ENCODE measurements around the gene TBC1D24. TPM values are rescaled to one million over a fixed set of nuclear protein-coding genes. Genes with fewer than 3 reads are reported as not detected.
"Not testable (repeated sequence)": the region's sequence is repeated elsewhere in the genome, so short reads cannot be mapped to it uniquely, and the experiment has no call there.

Gene TBC1D24
- total RNA-seq, 1 donor: 11.9 TPM

DNA sequence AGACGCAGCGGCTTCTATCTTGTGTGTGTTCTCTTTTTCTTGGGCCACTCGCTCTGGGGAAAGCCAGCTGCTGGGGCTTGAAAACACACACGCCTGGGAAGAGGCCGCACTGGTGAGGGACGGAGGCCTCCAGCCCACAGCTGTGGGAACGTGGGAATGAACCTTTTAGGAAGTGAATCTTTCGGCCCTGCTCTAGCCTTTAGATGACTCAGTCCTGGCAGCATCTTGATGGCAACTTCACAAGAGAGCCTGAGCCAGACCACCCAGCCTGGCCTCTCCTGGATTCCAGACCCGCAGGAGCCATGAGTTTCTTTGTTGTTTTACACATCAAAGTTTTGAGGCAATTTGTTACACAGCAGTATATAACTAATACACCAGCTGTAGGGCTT is 60.7 kb downstream of the TBC1D24 start:
- peak; percentile 94 for DNase-seq (ENCODE audit: low read depth)
- no peak overlapping the region for H3K4me3 ChIP-seq (ENCODE audit: low read depth, low read length)
- TF ChIP-seq, protein P1, sequence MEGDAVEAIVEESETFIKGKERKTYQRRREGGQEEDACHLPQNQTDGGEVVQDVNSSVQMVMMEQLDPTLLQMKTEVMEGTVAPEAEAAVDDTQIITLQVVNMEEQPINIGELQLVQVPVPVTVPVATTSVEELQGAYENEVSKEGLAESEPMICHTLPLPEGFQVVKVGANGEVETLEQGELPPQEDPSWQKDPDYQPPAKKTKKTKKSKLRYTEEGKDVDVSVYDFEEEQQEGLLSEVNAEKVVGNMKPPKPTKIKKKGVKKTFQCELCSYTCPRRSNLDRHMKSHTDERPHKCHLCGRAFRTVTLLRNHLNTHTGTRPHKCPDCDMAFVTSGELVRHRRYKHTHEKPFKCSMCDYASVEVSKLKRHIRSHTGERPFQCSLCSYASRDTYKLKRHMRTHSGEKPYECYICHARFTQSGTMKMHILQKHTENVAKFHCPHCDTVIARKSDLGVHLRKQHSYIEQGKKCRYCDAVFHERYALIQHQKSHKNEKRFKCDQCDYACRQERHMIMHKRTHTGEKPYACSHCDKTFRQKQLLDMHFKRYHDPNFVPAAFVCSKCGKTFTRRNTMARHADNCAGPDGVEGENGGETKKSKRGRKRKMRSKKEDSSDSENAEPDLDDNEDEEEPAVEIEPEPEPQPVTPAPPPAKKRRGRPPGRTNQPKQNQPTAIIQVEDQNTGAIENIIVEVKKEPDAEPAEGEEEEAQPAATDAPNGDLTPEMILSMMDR (IDR thresholded peaks at IDR 0.05; ENCODE audit: insufficient read depth, low read length): no peak

DNA sequence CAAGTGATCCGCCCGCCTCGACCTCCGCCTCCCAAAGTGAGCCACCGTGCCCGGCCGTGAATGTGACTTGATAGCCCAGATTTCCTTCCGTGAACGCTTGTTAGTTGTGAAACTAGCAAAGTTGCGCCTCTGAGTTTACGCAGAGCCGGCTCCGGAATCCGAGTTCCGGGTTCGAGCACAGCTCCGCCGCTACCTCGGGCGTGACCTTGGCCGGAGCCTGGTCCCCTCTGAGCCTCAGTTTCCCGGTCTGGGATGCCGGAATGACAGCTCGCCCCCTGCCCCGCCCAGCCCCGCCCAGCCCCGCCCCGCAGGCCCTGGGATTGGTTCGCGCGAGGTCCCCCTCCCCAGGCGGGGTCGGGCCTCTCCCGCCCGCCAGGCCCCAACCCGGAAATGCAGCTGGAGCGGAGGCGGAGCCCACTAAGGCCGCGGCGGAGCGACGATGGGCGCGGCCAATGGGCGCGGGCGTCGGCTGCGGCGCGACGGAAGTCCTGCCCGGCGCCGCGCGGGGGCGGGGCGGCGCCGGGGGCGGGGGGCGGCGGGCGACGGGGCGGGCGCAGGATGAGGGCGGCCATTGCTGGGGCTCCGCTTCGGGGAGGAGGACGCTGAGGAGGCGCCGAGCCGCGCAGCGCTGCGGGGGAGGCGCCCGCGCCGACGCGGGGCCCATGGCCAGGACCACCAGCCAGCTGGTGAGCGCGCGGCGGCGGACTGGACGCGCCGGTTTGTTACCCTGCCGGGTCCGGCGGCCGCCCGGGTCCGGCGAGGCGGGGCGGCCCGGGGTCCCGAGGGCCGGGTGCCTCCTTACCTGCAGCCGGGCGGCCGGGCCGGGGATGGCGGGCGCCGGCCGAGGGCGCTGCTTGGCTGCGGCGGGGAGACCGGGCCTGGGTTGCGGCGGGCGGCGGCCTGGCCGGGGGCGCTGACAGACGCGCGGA is 62.8 kb downstream of the TBC1D24 start, which contains the start of gene PDPK1:
Gene PDPK1, plus strand, starts transcription at position 571 of the 929 bp plus-strand sequence. Its CDS starts 92 bp downstream, at position 663.
- peak within 1 kb of the TSS; percentile 76 for H3K4me3 ChIP-seq (ENCODE audit: low read depth, low read length)
- TF ChIP-seq, protein P1 (IDR thresholded peaks at IDR 0.05; ENCODE audit: insufficient read depth, low read length): no peak
- peak; percentile 90 for DNase-seq (ENCODE audit: low read depth)

DNA sequence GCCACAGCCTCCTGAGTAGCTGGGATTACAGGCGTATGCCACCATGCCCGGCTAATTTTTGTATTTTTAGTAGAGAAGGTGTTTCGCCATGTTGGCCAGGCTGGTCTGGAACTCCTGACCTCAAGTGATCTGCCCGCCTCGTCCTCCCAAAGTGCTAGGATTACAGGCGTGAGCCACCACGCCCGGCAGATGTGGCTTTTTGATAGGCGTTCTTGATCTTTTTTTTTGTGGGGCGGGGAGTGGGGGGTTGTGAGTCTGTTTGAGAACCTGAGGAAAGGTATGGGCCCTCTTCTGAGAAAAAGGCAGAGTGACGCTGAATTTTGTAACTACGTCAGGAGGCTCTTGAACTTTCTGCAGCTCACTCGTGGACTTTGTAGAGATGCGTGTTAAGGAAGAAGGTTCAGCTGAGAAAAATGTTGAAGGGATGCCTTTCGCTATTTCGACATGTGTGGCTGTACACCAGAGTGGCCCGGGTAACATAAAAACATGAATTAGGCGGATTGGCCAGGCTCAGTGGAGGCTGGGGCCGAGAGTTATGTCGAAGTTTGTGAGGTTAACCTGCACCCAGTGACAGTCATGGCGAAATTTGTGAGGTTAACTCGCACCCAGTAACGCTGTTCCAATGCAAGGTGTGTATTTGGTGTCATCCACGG is 64.4 kb downstream of the TBC1D24 start:
- DNase-seq (ENCODE audit: low read depth): not testable (repeated sequence)
- H3K4me3 ChIP-seq (ENCODE audit: low read depth, low read length): peak overlapping the region; percentile 64

DNA sequence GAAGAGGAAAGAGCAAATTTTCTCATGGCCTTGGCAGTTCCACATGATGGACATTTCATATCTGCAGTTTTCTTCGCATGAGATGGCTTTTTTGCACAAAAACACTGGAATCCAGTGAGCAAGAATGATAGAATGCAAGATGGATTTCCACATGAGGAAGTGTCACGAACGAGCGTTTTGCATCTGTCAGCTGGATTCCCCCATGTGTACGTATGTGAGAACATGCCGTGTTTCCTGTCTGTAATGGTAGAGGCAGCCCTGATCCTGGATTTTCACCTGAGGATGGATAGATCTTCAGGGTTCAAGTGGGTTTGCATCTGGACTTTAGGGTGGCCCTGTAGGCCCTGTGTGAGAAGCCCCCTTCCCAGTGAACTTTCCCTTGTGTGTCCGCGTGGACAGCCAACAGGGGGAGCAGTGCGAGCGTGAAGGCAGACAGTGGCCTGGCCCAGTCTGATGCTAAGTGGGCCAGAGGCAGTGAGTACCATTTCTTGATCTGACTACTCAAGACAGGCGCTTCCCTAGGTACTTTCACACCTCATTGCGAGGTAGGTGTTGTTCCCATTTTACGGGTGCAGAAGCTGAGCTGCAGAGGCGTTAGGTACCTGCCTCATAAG is 65.0 kb downstream of the TBC1D24 start:
- H3K4me3 ChIP-seq (ENCODE audit: low read depth, low read length): not testable (repeated sequence)
- TF ChIP-seq, protein P1 (IDR thresholded peaks at IDR 0.05; ENCODE audit: insufficient read depth, low read length): peak; percentile 59
- peak; percentile 42 for DNase-seq (ENCODE audit: low read depth)

DNA sequence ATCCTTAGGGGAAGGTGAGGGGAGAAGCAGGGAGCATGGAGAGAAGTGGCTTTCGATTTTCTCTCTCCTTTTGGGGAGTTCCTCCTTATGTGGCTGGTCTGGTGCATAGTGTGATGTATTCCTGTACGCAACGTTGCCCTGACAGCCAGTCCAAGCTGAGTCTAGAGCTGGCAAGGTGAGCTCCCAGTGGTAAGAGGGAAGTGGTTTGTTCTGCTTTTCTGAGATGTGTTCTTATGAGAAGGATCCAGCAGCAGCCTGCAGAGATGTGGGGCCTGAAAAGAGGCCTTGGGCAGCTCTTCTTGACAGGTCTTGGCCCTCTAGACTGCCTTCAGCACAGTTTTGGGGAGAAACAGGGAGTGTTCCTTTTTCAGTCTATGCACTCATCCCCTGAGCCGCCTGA is 66.0 kb downstream of the TBC1D24 start:
- not testable (repeated sequence) for H3K4me3 ChIP-seq (ENCODE audit: low read depth, low read length); DNase-seq (ENCODE audit: low read depth)

DNA sequence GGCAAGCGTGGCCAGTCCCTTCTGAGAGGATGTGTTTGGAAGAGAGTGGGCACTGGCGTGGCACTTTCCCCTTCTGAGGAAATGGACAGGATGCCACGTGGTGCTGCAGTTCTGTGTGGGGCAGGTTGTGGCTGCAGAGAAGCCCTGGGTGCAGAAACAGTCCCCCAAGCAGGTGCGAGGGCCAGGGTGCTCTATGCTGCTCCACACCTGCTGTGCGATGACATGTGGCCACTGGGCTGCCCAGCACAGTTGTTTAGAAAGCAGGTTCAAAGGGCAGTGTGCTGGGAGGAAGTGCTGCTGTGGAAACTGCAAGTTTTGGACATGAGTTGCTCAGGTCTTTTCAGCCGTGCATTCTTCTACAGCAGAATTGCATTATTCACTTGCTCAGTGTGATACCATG is 66.5 kb downstream of the TBC1D24 start:
- DNase-seq (ENCODE audit: low read depth); H3K4me3 ChIP-seq (ENCODE audit: low read depth, low read length): not testable (repeated sequence)

DNA sequence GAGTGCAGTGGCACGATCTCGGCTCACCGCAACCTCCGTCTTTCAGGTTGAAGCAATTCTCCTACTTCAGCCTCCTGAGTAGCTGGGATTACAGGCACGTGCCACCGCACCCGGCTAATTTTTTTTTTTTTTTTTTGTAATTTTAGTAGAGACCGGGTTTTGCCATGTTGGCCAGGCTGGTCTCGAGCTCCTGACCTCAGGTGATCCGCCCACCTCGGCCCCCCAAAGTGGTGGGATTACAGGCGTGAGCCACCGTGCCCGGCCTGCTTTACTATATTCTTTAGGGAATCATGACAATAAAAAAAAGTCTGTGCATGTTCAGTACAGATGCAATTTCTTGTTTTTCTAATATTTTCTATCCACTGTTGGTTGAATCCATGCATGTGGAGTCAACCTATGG is 68.8 kb downstream of the TBC1D24 start:
- not testable (repeated sequence) for DNase-seq (ENCODE audit: low read depth); H3K4me3 ChIP-seq (ENCODE audit: low read depth, low read length)

DNA sequence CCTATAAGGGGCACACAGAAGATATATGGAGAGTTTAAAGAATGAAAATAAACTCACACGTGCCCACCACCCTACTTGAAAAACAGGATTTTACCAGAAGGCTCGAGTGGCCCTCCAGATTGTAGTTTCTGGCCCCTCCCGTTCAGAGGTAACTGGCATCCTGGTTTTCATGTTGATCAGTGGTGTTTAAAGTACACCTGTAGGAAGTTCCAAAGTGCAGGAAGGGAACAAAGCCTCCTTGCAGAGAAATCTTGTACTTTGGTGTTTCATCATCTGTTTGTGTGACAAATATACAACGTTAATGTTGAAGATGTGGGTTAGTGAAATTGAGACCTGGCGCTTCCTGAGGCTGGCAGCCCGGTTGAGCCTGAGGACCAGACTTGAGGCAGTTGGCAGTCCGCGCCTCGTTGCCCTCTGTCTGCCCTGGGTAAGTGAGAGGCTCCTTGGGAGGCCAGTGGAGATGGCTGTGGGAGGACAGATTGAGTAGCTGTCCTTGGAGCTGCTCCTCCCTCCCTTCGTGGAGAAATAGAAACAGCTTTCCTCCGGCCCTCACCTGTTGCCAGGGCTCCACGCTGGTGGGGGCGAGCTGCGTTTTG is 75.5 kb downstream of the TBC1D24 start:
- not testable (repeated sequence) for DNase-seq (ENCODE audit: low read depth)

DNA sequence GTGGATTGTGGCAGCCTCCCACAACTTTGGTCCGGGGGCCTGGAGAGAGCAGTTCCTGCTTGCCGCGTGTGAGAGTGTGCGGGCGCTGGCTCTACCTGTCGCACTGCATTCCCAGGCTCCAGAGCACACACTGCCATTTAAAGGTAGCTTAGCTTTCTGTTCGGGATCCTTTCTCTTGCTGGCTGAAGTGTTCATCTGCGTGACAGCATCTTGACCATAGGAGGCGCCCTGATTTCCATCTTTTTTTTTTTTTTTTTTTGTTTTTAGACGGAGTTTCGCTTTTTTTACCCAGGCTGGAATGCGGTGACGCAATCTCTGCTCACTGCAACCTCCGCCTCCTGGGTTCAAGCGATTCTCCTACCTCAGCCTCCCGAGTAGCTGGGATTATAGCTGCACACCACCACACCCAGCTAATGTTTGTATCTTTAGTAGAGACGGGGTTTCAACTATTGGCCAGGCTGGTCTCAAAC is 76.5 kb downstream of the TBC1D24 start:
- not testable (repeated sequence) for H3K4me3 ChIP-seq (ENCODE audit: low read depth, low read length)
- peak; percentile 40 for DNase-seq (ENCODE audit: low read depth)

More for the DNA sequence above, 75.5 kb downstream of the TBC1D24 start:
- H3K4me3 ChIP-seq (ENCODE audit: low read depth, low read length): not testable (repeated sequence)

DNA sequence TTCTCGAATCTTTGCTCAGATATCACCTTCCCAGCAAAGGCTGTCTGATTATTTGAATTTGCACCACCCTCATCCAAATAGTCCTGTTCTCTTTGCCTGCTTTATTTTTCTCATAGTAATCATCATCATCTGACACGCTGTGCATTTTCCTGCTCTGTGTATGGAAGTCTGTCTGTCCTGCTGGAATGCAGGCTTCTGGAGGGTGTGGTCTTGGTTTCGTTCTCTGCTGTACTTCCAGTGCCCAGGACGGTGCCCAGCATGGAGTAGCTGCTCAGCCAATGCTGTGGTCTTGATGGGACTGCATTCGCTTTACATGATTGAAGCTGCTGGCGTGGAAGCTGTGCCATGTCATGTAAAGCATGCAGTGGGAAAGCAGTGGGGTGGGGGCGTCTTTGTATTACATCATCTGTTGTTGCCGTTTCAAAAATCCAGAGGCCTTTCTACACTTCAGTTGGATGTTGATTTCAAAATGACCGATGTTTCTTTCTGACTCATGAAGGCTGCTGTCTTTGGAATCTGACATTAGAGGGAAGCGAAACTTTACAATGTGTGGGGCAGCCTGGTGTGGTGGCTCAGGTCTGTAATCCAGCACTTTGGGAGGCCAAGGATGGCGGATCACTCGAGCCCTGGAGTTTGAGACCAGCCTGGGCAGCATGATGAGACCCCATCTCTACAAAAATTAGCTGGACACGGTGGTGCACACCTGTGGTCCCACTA is 79.9 kb downstream of the TBC1D24 start:
- DNase-seq (ENCODE audit: low read depth); H3K4me3 ChIP-seq (ENCODE audit: low read depth, low read length): not testable (repeated sequence)
